H1 (cell line): Measurements from ENCODE around the gene ADRA2C. TPM values are rescaled to one million over a fixed set of nuclear protein-coding genes. Genes with fewer than 3 reads are reported as not detected.

Experiments used
- CTCF ChIA-PET: fragments of 300-600 bp; sonication (Branson Sonifier 250); formaldehyde crosslinking; loops from one replicate; lab custom pipeline; 2021; ENCODE audit not compliant: partially characterized antibody; lab: Charles Lee
- POLR2A ChIA-PET: fragments of 300-600 bp; sonication (Branson Sonifier 250); formaldehyde crosslinking; loops from one replicate; lab custom pipeline; 2021; ENCODE audit warnings: inconsistent platforms; ENCODE audit not compliant: partially characterized antibody; lab: Charles Lee
- DNase-seq, 2 experiments: peaks; one replicate each; pipeline versions ENCODE4 v3.0.0 to v3.0.0-alpha.2; 2010 to 2022; ENCODE audit warnings: low spot score in 2 of 2, low read depth in 1 of 2, mixed read lengths in 1 of 2
- FAIRE-seq: peaks from 2 replicates; lab custom pipeline; 2011; peaks lifted over from hg19 to GRCh38; lab: Jason Lieb, UNC
- H2AFZ ChIP-seq: 2 replicates; pipeline ENCODE4 v1.8.1; 2012; ENCODE audit warnings: low read length, inconsistent platforms
- H2AK5ac ChIP-seq: 2 replicates; pipeline ENCODE4 v1.6.1; 2013; ENCODE audit warnings: low read depth, low read length
- H2BK120ac ChIP-seq: replicated peaks from 2 replicates; pipeline ENCODE3; 2013; ENCODE audit warnings: low read depth, low read length, inconsistent platforms
- H2BK12ac ChIP-seq: 2 replicates; pipeline ENCODE4 v1.6.1; 2013; ENCODE audit warnings: low read depth, low read length
- H2BK15ac ChIP-seq: 2 replicates; pipeline ENCODE4 v1.6.1; 2013; ENCODE audit warnings: low read length
- H2BK20ac ChIP-seq: 2 replicates; pipeline ENCODE4 v1.6.1; 2013; ENCODE audit warnings: low read length
- H2BK5ac ChIP-seq: 2 replicates; pipeline ENCODE4 v1.6.1; 2013; ENCODE audit warnings: low read depth, low read length
- H3K14ac ChIP-seq: 2 replicates; pipeline ENCODE4 v1.6.1; 2013; ENCODE audit warnings: inconsistent platforms; ENCODE audit not compliant: insufficient read length
- H3K18ac ChIP-seq: 2 replicates; pipeline ENCODE4 v1.6.1; 2013; ENCODE audit warnings: low read length; ENCODE audit errors: extremely low read depth
- H3K23ac ChIP-seq: 2 replicates; pipeline ENCODE4 v1.6.1; 2013; ENCODE audit warnings: inconsistent platforms; ENCODE audit not compliant: insufficient read length
- H3K23me2 ChIP-seq: 2 replicates; pipeline ENCODE4 v1.6.1; 2013; ENCODE audit warnings: low read depth, low read length
- H3K27ac ChIP-seq: 2 replicates; pipeline ENCODE4 v1.6.1; 2011; ENCODE audit warnings: low read depth, low read length, inconsistent platforms
- H3K27me3 ChIP-seq, 4 experiments: replicated peaks in 1 of 4; 1 replicate in 1 of 4; 2 replicates in 3 of 4; pipeline versions ENCODE4 v1.6.1 to v1.8.1; 2011 to 2013; ENCODE audit warnings: low read length in 3 of 4, mild to moderate bottlenecking in 3 of 4, inconsistent platforms in 2 of 4, mixed read lengths in 2 of 4, moderate library complexity in 1 of 4; ENCODE audit not compliant: control insufficient read depth in 3 of 4, insufficient read depth in 3 of 4; ENCODE audit errors: extremely low read depth in 1 of 4
- H3K36me3 ChIP-seq, 4 experiments: 2 replicates each; pipeline versions ENCODE4 v1.6.1 to v1.8.1; 2011 to 2013; ENCODE audit warnings: mild to moderate bottlenecking in 4 of 4, low read length in 3 of 4, moderate library complexity in 2 of 4, control low read depth in 1 of 4, inconsistent platforms in 1 of 4; ENCODE audit not compliant: insufficient read depth in 4 of 4, control insufficient read depth in 2 of 4
- H3K4ac ChIP-seq: replicated peaks from 2 replicates; pipeline ENCODE3; 2013; ENCODE audit warnings: low read length, low read depth, mixed read lengths, inconsistent platforms; ENCODE audit not compliant: insufficient read length
- H3K4me1 ChIP-seq, 4 experiments: replicated peaks in 1 of 4; 1 replicate in 1 of 4; 2 replicates in 3 of 4; pipeline versions ENCODE4 v1.6.1 to v1.8.1; 2011 to 2013; ENCODE audit warnings: low read length in 3 of 4, inconsistent platforms in 2 of 4, mixed read lengths in 1 of 4; ENCODE audit not compliant: insufficient read depth in 4 of 4, control insufficient read depth in 3 of 4
- H3K4me2 ChIP-seq, 2 experiments: 2 replicates each; pipeline versions ENCODE4 v1.6.1 to v1.8.1; 2011 to 2013; ENCODE audit warnings: low read depth in 2 of 2, low read length in 2 of 2, control low read depth in 1 of 2, inconsistent platforms in 1 of 2, mild to moderate bottlenecking in 1 of 2; ENCODE audit not compliant: insufficient read depth in 1 of 2
- H3K4me3 ChIP-seq, 4 experiments: fragments of 200-600, 300-600 bp in 1 of 4; sonication (generic), shearing (Covaris generic), sonication (Bioruptor Twin) in 1 of 4; 2 replicates each; pipeline versions ENCODE4 v1.5.1 to v1.8.1; 2011 to 2016; ENCODE audit warnings: low read length in 4 of 4, low read depth in 3 of 4, control low read depth in 2 of 4, inconsistent platforms in 2 of 4, mild to moderate bottlenecking in 2 of 4, mixed read lengths in 1 of 4, moderate library complexity in 1 of 4; ENCODE audit not compliant: insufficient read depth in 2 of 4; ENCODE audit errors: extremely low read depth in 1 of 4
- H3K56ac ChIP-seq: replicated peaks from 2 replicates; pipeline ENCODE3; 2013; ENCODE audit warnings: low read depth, mild to moderate bottlenecking, mixed read lengths, low read length, inconsistent platforms; ENCODE audit not compliant: insufficient read length
- H3K79me1 ChIP-seq: 2 replicates; pipeline ENCODE4 v1.6.1; 2013; ENCODE audit warnings: low read depth, low read length, control low read depth
- H3K79me2 ChIP-seq, 2 experiments: 2 replicates each; pipeline versions ENCODE4 v1.6.1 to v1.8.1; 2012 to 2013; ENCODE audit warnings: low read length in 2 of 2, mild to moderate bottlenecking in 2 of 2, inconsistent platforms in 1 of 2; ENCODE audit not compliant: insufficient read depth in 2 of 2, control insufficient read depth in 1 of 2
- H3K9ac ChIP-seq, 4 experiments: replicated peaks in 1 of 4; 1 replicate in 1 of 4; 2 replicates in 3 of 4; pipeline versions ENCODE4 v1.6.1 to v1.8.1; 2011 to 2013; ENCODE audit warnings: low read depth in 3 of 4, low read length in 3 of 4, control low read depth in 2 of 4, mild to moderate bottlenecking in 2 of 4, moderate library complexity in 2 of 4, inconsistent platforms in 1 of 4; ENCODE audit errors: extremely low read depth in 1 of 4
- H3K9me3 ChIP-seq, 2 experiments: 2 replicates each; pipeline versions ENCODE4 v1.6.1 to v1.8.1; 2012 to 2013; ENCODE audit warnings: mild to moderate bottlenecking in 2 of 2, moderate library complexity in 2 of 2, control low read depth in 1 of 2, inconsistent platforms in 1 of 2, low read depth in 1 of 2, low read length in 1 of 2, mixed read lengths in 1 of 2; ENCODE audit not compliant: insufficient read depth in 2 of 2
- H4K20me1 ChIP-seq, 2 experiments: replicated peaks in 1 of 2; 2 replicates each; pipeline versions ENCODE3 to v1.8.1; 2011 to 2013; ENCODE audit warnings: inconsistent platforms in 2 of 2, low read length in 2 of 2, mild to moderate bottlenecking in 1 of 2; ENCODE audit not compliant: insufficient read depth in 2 of 2, control insufficient read depth in 1 of 2
- H4K5ac ChIP-seq: 2 replicates; pipeline ENCODE4 v1.6.1; 2013; ENCODE audit warnings: low read length, low read depth, mixed read lengths, inconsistent platforms; ENCODE audit not compliant: insufficient read length
- H4K8ac ChIP-seq: 2 replicates; pipeline ENCODE4 v1.8.0; 2013; ENCODE audit warnings: mild to moderate bottlenecking, moderate library complexity, low read length, inconsistent platforms; ENCODE audit not compliant: insufficient read depth; ENCODE audit errors: extremely low read depth
- H4K91ac ChIP-seq: replicated peaks from 2 replicates; pipeline ENCODE3; 2013; ENCODE audit warnings: low read length, mixed read lengths, inconsistent platforms; ENCODE audit not compliant: insufficient read length
- RAD21 ChIP-seq, 2 experiments: IDR thresholded peaks in 1 of 2; conservative IDR thresholded peaks in 1 of 2; 2 replicates each; pipeline ENCODE4 v1.6.1; 2011; ENCODE audit warnings: low read depth in 2 of 2, low read length in 2 of 2, improper control_type of control experiment in 1 of 2, inconsistent platforms in 1 of 2, mild to moderate bottlenecking in 1 of 2, moderate library complexity in 1 of 2
- RXRA ChIP-seq: IDR thresholded peaks from 2 replicates; pipeline ENCODE4 v1.6.1; 2011; ENCODE audit warnings: low read depth, mild to moderate bottlenecking, low read length, moderate library complexity; ENCODE audit not compliant: insufficient read depth
- whole genome bisulfite sequencing, 2 experiments: shearing (Covaris generic) in 1 of 2; methylation state at CpG; one replicate each; pipeline versions ENCODE4 v1.1.6 to v1.1.7; 2013 to 2015; ENCODE audit warnings: low lambda C conversion rate in 2 of 2, mixed read lengths in 2 of 2, inconsistent platforms in 1 of 2, low coverage in 1 of 2, missing lambda C conversion rate in 1 of 2; ENCODE audit not compliant: insufficient replicate concordance in 2 of 2, insufficient coverage in 1 of 2, insufficient read length in 1 of 2; ENCODE audit errors: extremely low coverage in 1 of 2, missing lambda C conversion rate in 1 of 2; 5-methylcytosine and 5-hydroxymethylcytosine counted together
- polyA plus RNA-seq, 7 experiments: library from polyadenylated mRNA; depleted of rRNA in 3 of 7; stranded (reverse) in 5 of 7; unstranded in 2 of 7; fragments of >200 nt in 5 of 7; fragments of 200-250 nt in 2 of 7; gene quantifications; 1 replicate in 5 of 7; 2 replicates in 1 of 7; 4 replicates in 1 of 7; pipeline versions ENCODE4 v1.2.1 to v1.2.3, GENCODE V29; 2011 to 2013; ENCODE audit warnings: missing spikeins in 2 of 7, mixed read lengths in 2 of 7
- total RNA-seq: library from RNA; stranded (reverse); fragmentation: NEBNext Ultra II Directional; extraction: Animal tissue kit (Norgen Biotek cat#: 25700); gene quantifications from 2 replicates; pipeline ENCODE4 v1.2.1, GENCODE V29; 2021
- TF ChIP-seq, protein P1 (sequence below), 3 experiments: IDR thresholded peaks; 1 replicate in 2 of 3; 2 replicates in 1 of 3; pipeline versions ENCODE4 v1.5.1 to v1.6.1; 2011; ENCODE audit warnings: low read length in 3 of 3, mild to moderate bottlenecking in 3 of 3, inconsistent platforms in 2 of 3, low read depth in 1 of 3, moderate library complexity in 1 of 3; ENCODE audit not compliant: insufficient read depth in 1 of 3; ENCODE audit errors: control extremely low read depth in 1 of 3

ADRA2C gene
- total and polyA plus RNA-seq, 2 of the 8 experiments (the other 6 are each of a cell fraction or from before 2014, with no cell fraction given) = 14.6 to 14.8 TPM

DNA sequence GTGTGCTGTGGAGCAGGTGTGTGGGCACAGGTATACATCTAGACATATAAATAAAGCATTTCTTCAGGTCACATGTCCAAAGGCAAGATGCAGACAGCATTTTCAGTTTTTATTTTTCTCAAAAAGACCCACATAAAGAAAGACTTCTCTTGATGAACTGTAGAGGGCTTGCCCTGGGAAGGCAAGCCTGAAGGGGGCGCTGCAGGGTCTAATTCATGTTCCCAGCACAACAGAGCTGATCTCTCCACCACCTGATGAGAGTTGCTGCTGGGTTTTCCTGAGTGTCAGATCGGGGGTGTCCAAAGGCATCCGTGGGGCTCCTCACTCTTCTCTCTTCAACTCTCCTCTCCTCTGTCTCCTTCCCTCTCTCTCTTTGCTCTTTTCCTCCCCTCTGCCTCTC lies 26.6 kb downstream of the ADRA2C start:
- ChIA-PET CTCF (interaction anchor here (0.6 to 4.9 kb wide), 41 partner anchors 9 to 311 kb away, joined by 3 to 69 read pairs (median 5); no protein-coding TSS in a partner anchor), POLR2A (interaction anchor here (0.7 to 0.9 kb wide), 2 partner anchors 9 to 46 kb away, joined by 3 read pairs; no protein-coding TSS in a partner anchor)
- H2AFZ ChIP-seq = no peak overlapping the region
- WGBS, 2 experiments = 23% methylated on average over 3 of the region's 3 CpGs; no CpG with 5 or more reads in 1 of the 2 experiments
- H3K56ac ChIP-seq = no peak overlapping the region
- FAIRE-seq (peak; percentile 89), DNase-seq (peak; percentile 54 to 93)
- peaks cover 6 to 7% of the 10 kb centered on the region in 2 experiments; a peak in 2 of 4 replicates for H3K9me3 ChIP-seq
- no peak overlapping the region for H2AK5ac ChIP-seq
- no peak overlapping the region for H3K27ac ChIP-seq
- H4K91ac ChIP-seq = no peak overlapping the region
- peaks cover 4% of the 10 kb centered on the region; the same call in 1 of the 2 replicates for H3K79me1 ChIP-seq
- H3K14ac ChIP-seq = no peak overlapping the region
- no peak overlapping the region for H2BK20ac ChIP-seq
- H3K18ac ChIP-seq = no peak overlapping the region
- no peak overlapping the region for H3K4ac ChIP-seq
- TF ChIP-seq RAD21 (IDR thresholded peaks at IDR 0.05 in 1 of 2, conservative IDR thresholded peaks at IDR 0.05 in 1 of 2; ENCODE audit: low read depth in 2 of 2, low read length in 2 of 2) (peak; percentile 81 to 88), RXRA (no peak)
- TF ChIP-seq, protein P1, sequence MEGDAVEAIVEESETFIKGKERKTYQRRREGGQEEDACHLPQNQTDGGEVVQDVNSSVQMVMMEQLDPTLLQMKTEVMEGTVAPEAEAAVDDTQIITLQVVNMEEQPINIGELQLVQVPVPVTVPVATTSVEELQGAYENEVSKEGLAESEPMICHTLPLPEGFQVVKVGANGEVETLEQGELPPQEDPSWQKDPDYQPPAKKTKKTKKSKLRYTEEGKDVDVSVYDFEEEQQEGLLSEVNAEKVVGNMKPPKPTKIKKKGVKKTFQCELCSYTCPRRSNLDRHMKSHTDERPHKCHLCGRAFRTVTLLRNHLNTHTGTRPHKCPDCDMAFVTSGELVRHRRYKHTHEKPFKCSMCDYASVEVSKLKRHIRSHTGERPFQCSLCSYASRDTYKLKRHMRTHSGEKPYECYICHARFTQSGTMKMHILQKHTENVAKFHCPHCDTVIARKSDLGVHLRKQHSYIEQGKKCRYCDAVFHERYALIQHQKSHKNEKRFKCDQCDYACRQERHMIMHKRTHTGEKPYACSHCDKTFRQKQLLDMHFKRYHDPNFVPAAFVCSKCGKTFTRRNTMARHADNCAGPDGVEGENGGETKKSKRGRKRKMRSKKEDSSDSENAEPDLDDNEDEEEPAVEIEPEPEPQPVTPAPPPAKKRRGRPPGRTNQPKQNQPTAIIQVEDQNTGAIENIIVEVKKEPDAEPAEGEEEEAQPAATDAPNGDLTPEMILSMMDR (IDR thresholded peaks at IDR 0.05; ENCODE audit: control extremely low read depth in 1 of 3, insufficient read depth in 1 of 3, low read depth in 1 of 3, low read length in 3 of 3) = peak in 2 of 3 experiments; percentile 94 to 99; a peak in 3 of 4 replicates
- H4K5ac ChIP-seq = no peak overlapping the region
- peak overlapping the region; percentile 99; the same call in 1 of the 2 replicates for H2BK15ac ChIP-seq
- H3K23ac ChIP-seq = no peak overlapping the region
- no peak overlapping the region for H3K4me3 ChIP-seq
- H4K8ac ChIP-seq = no peak overlapping the region
- no peaks in the 10 kb centered on the region for H3K79me2 ChIP-seq
- H3K9ac ChIP-seq = no peak overlapping the region
- no peak overlapping the region for H2BK5ac ChIP-seq
- H3K23me2 ChIP-seq = no peaks in the 10 kb centered on the region
- H3K4me1 ChIP-seq = peaks cover 0 to 3% (median 0%) of the 10 kb centered on the region in 4 experiments; a peak in 2 of 7 replicates
- no peak overlapping the region for H2BK12ac ChIP-seq
- H3K27me3 ChIP-seq = no peaks in the 10 kb centered on the region; a peak in 1 of 7 replicates
- H3K36me3 ChIP-seq = no peaks in the 10 kb centered on the region
- no peaks in the 10 kb centered on the region for H4K20me1 ChIP-seq
- no peak overlapping the region for H3K4me2 ChIP-seq
- no peak overlapping the region for H2BK120ac ChIP-seq
